Inflammatory macrophage treated with lipopolysaccharide for 4 hours (primary cell): ENCODE data around the gene ARID4A.
"Not testable (repeated sequence)": the region's sequence is repeated elsewhere in the genome, so short reads cannot be mapped to it uniquely, and the experiment has no call there.

Experiments
- DNase-seq: peaks from one replicate; pipeline ENCODE4 v3.0.0-alpha.2; 2020

The ARID4A gene

GRCh38 chr14:58292187-58292586, 6.2 kb upstream of the ARID4A start:
- DNase-seq, result no peak

- DNase-seq, result no peak
Measured at GRCh38 chr14:58294201-58294600, 4.2 kb upstream of the ARID4A start.

- DNase-seq, result peak; percentile 12
Measured at GRCh38 chr14:58296726-58297125, 1.6 kb upstream of the ARID4A start.

GRCh38 chr14:58297412-58297761, 968 bp upstream of the ARID4A start:
- DNase-seq, result peak; percentile 81

GRCh38 chr14:58297762-58298476, 436 bp upstream of the ARID4A start:
- DNase-seq, result peak; percentile 100

GRCh38 chr14:58299401-58300330, 1.3 kb downstream of the ARID4A start:
- DNase-seq, result peak; percentile 40

GRCh38 chr14:58301416-58301815, 3.1 kb downstream of the ARID4A start:
- no peak for DNase-seq

GRCh38 chr14:58305730-58306129, 7.4 kb downstream of the ARID4A start:
- no peak for DNase-seq

- no peak for DNase-seq
Measured at GRCh38 chr14:58307597-58308316, 9.4 kb downstream of the ARID4A start.

- DNase-seq, result peak; percentile 53
Measured at GRCh38 chr14:58309086-58309485, 10.7 kb downstream of the ARID4A start.

GRCh38 chr14:58313699-58314098, 15.3 kb downstream of the ARID4A start:
- DNase-seq, result no peak

GRCh38 chr14:58315606-58316005, 17.3 kb downstream of the ARID4A start:
- no peak for DNase-seq

GRCh38 chr14:58327019-58327418, 28.7 kb downstream of the ARID4A start:
- DNase-seq, result no peak

GRCh38 chr14:58331111-58331510, 32.8 kb downstream of the ARID4A start:
- peak; percentile 91 for DNase-seq

GRCh38 chr14:58332561-58332960, 34.2 kb downstream of the ARID4A start:
- no peak for DNase-seq

GRCh38 chr14:58339666-58340065, 41.3 kb downstream of the ARID4A start:
- not testable (repeated sequence) for DNase-seq

- DNase-seq, result no peak
Measured at GRCh38 chr14:58341152-58341748, 42.9 kb downstream of the ARID4A start.

GRCh38 chr14:58343535-58343934, 45.2 kb downstream of the ARID4A start:
- not testable (repeated sequence) for DNase-seq

- DNase-seq, result peak; percentile 68
Measured at GRCh38 chr14:58353516-58354299, 55.4 kb downstream of the ARID4A start.

- peak; percentile 72 for DNase-seq
Measured at GRCh38 chr14:58354808-58355207, 56.5 kb downstream of the ARID4A start.

- no peak for DNase-seq
Measured at GRCh38 chr14:58356268-58356667, 57.9 kb downstream of the ARID4A start.

GRCh38 chr14:58362272-58362671, 63.9 kb downstream of the ARID4A start:
- not testable (repeated sequence) for DNase-seq
